B cell (primary cell): ENCODE measurements around the gene HSPA12B.

ENCODE experiments used
- CTCF ChIP-seq: fragments of 200-600 bp; IDR thresholded peaks from one replicate; pipeline ENCODE4 v1.8.0; 2022; ENCODE audit warnings: antibody characterized with exemption, mild to moderate bottlenecking
- EZH2 ChIP-seq: IDR thresholded peaks from 2 replicates; pipeline ENCODE4 v1.6.1; 2012; ENCODE audit warnings: borderline replicate concordance, low read depth, mild to moderate bottlenecking, moderate library complexity, low read length; ENCODE audit not compliant: insufficient read depth, poor library complexity, severe bottlenecking

DNA sequence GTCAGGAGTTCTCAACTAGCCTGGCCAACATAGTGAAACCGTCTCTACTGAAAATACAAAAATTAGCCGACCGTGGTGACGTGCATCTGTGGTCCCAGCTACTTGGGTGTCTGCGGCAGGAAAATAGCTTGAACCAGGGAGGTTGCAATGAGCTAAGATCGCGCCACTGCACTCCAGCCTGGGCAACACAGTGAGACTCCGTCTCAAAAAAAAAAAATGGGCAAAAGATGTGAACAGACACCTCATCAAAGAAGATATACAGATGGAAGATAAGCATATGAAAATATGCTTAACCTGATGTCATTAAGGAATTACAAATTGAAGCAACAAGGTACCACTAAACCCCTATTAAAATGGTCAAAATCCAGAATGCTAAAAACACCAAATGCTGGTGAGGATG lies 9.2 kb upstream of the HSPA12B start:
- TF ChIP-seq EZH2, result no peak
- no peak for TF ChIP-seq CTCF
